CD4-positive, alpha-beta T cell treated with Interleukin-15 for 4 hours (primary cell): ENCODE results near the gene C2CD2L.
"Not testable (repeated sequence)": the region's sequence is repeated elsewhere in the genome, so short reads cannot be mapped to it uniquely, and the experiment has no call there.

Source experiments
- DNase-seq: peaks from one replicate; pipeline ENCODE4 v3.0.0-alpha.2; 2020; ENCODE audit warnings: low spot score

The C2CD2L gene

GRCh38 chr11:119106564-119107537, at the start of gene C2CD2L:
Gene C2CD2L, plus strand, starts transcription at chr11:119107344. Its CDS starts 398 bp downstream, at chr11:119107742.
- DNase-seq: peak; percentile 88

GRCh38 chr11:119059128-119059527, 48.0 kb upstream of the C2CD2L start:
- DNase-seq: not testable (repeated sequence)

- DNase-seq: no peak
Observed at GRCh38 chr11:119061256-119061655, 45.9 kb upstream of the C2CD2L start.

GRCh38 chr11:119062779-119063178, 44.4 kb upstream of the C2CD2L start:
- no peak for DNase-seq

GRCh38 chr11:119065369-119065768, 41.8 kb upstream of the C2CD2L start:
- DNase-seq: peak; percentile 57

GRCh38 chr11:119067371-119068222, 39.5 kb upstream of the C2CD2L start, which contains the start of gene VPS11:
Gene VPS11, plus strand, starts transcription at chr11:119067818. Its CDS starts 6 bp downstream, at chr11:119067824.
- DNase-seq: peak; percentile 96

- DNase-seq: no peak
Observed at GRCh38 chr11:119077839-119078238, 29.3 kb upstream of the C2CD2L start.

- DNase-seq: no peak
Observed at GRCh38 chr11:119078675-119079420, 28.3 kb upstream of the C2CD2L start.

- no peak for DNase-seq
Observed at GRCh38 chr11:119081682-119082260, 25.4 kb upstream of the C2CD2L start.

- peak; percentile 90 for DNase-seq
Observed at GRCh38 chr11:119084663-119085436, 22.3 kb upstream of the C2CD2L start, which contains the start of gene HMBS. Gene HMBS, plus strand, starts transcription at chr11:119084881. Its CDS starts 153 bp downstream, at chr11:119085034.

- DNase-seq: no peak
Observed at GRCh38 chr11:119085437-119085847, 21.7 kb upstream of the C2CD2L start.

- no peak for DNase-seq
Observed at GRCh38 chr11:119087123-119087522, 20.0 kb upstream of the C2CD2L start.

- DNase-seq: no peak
Observed at GRCh38 chr11:119087747-119088241, 19.4 kb upstream of the C2CD2L start.

GRCh38 chr11:119088406-119088805, 18.7 kb upstream of the C2CD2L start:
- DNase-seq: no peak

- DNase-seq: no peak
Observed at GRCh38 chr11:119089319-119089718, 17.8 kb upstream of the C2CD2L start.

- no peak for DNase-seq
Observed at GRCh38 chr11:119091178-119091577, 16.0 kb upstream of the C2CD2L start.

GRCh38 chr11:119091966-119092879, 14.9 kb upstream of the C2CD2L start:
- DNase-seq: no peak

GRCh38 chr11:119092880-119093842, 14.0 kb upstream of the C2CD2L start:
- no peak for DNase-seq
